Measurements from ENCODE around the gene NAB1. TPM values are rescaled to one million over a fixed set of nuclear protein-coding genes. Genes with fewer than 3 reads are reported as not detected.

Gene NAB1
- total and polyA plus RNA-seq, 2 experiments from 2014 or later: 10.4 to 40.2 TPM

GRCh38 chr2:190625691-190626090 is 23.2 kb upstream of the NAB1 start:
- H3K4me1 Mint-ChIP-seq: peaks cover 3% of the 10 kb centered on the region; the same call in 2 of the 3 replicates
- H3K4me3 Mint-ChIP-seq: no peak overlapping the region
- Histone ChIP-seq H3K4me1 (ENCODE audit: insufficient read depth) (0 out of 2 replicates have a peak, but pooled peaks cover 6% of the 10 kb centered on the region), H2AFZ (no peak overlapping the region), H3K4me3 (no peak overlapping the region), H3K4me2 (no peak overlapping the region), H4K20me1 (replicated peaks; ENCODE audit: insufficient read depth) (no peaks in the 10 kb centered on the region), H3K79me2 (replicated peaks; ENCODE audit: insufficient read depth) (no peaks in the 10 kb centered on the region), H3K27me3 (ENCODE audit: insufficient read depth) (peaks cover 8% of the 10 kb centered on the region; the same call in 1 of the 2 replicates), H3K9me2 (ENCODE audit: insufficient read depth) (no peaks in the 10 kb centered on the region), H3K36me3 (ENCODE audit: insufficient read depth) (no peaks in the 10 kb centered on the region), H3K27ac (ENCODE audit: low read depth) (no peak overlapping the region), H3F3A (replicated peaks; ENCODE audit: low read depth) (no peaks in the 10 kb centered on the region)
- no peaks in the 10 kb centered on the region for H3K9me3 Mint-ChIP-seq
- no peak for DNase-seq (ENCODE audit: low spot score)
- no peak overlapping the region for H3K27ac Mint-ChIP-seq
- no peak for ATAC-seq
- peaks cover 9% of the 10 kb centered on the region for H3K27me3 Mint-ChIP-seq (ENCODE audit: insufficient read depth, low read depth, poor library complexity)
- no peaks in the 10 kb centered on the region for H3K36me3 Mint-ChIP-seq (ENCODE audit: low read depth)
- TF ChIP-seq ZNF462 (CRISPR knock-in tag; IDR thresholded peaks at IDR 0.05) (no peak), CREB1 (CRISPR knock-in tag; IDR thresholded peaks at IDR 0.05; ENCODE audit: low read depth) (no peak), EZH2 (IDR thresholded peaks at IDR 0.05; ENCODE audit: low read depth, unreplicated experiment) (no peak), STAT1 (IDR thresholded peaks at IDR 0.05; ENCODE audit: unreplicated experiment) (no peak), NANOG (IDR thresholded peaks at IDR 0.05; ENCODE audit: borderline replicate concordance) (no peak), POLR2AphosphoS5 (IDR thresholded peaks at IDR 0.05; ENCODE audit: low read depth) (no peak)
- TF ChIP-seq, protein P1, sequence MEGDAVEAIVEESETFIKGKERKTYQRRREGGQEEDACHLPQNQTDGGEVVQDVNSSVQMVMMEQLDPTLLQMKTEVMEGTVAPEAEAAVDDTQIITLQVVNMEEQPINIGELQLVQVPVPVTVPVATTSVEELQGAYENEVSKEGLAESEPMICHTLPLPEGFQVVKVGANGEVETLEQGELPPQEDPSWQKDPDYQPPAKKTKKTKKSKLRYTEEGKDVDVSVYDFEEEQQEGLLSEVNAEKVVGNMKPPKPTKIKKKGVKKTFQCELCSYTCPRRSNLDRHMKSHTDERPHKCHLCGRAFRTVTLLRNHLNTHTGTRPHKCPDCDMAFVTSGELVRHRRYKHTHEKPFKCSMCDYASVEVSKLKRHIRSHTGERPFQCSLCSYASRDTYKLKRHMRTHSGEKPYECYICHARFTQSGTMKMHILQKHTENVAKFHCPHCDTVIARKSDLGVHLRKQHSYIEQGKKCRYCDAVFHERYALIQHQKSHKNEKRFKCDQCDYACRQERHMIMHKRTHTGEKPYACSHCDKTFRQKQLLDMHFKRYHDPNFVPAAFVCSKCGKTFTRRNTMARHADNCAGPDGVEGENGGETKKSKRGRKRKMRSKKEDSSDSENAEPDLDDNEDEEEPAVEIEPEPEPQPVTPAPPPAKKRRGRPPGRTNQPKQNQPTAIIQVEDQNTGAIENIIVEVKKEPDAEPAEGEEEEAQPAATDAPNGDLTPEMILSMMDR (conservative IDR thresholded peaks at IDR 0.05; ENCODE audit: low read depth in 2 of 2): no peak

All from GM23338 (cell line).